K562 (cell line): ENCODE results near the gene SPTY2D1. TPM values are rescaled to one million over a fixed set of nuclear protein-coding genes. Genes with fewer than 3 reads are reported as not detected.

Source experiments
- ATAC-seq: fragments of 200-7000 bp; cut with Tn5 transposase; 3 replicates; pipeline ENCODE4 v1.9.1; 2020; ENCODE audit warnings: moderate library complexity
- BruUV-seq: library from RNA; stranded (reverse); fragments of 400-500 nt; replicated peaks from 2 replicates; lab custom pipeline; 2021; lab: Mats Ljungman, UMichigan
- CTCF ChIA-PET: fragments of 300-600 bp; formaldehyde crosslinking; extraction: SDS; loops from one replicate; lab custom pipeline; 2021; ENCODE audit warnings: low intra/inter-chr PET ratio; lab: Yijun Ruan, JAX
- POLR2A ChIA-PET: fragments of 300-600, 350-650 bp; sonication (Branson Sonifier 250); formaldehyde crosslinking; extraction: SDS; loops from one replicate; lab custom pipeline; 2021; ENCODE audit warnings: antibody characterized with exemption, inconsistent platforms; lab: Yijun Ruan, JAX
- DNase-seq, 4 experiments: peaks; one replicate each; pipeline versions ENCODE4 v3.0.0 to v3.0.0-alpha.2; 2011 to 2018; ENCODE audit warnings: low spot score in 3 of 4, mixed read lengths in 3 of 4; ENCODE audit errors: extremely low read depth in 1 of 4
- FAIRE-seq: peaks from 2 replicates; lab custom pipeline; 2011; peaks lifted over from hg19 to GRCh38; lab: Jason Lieb, UNC
- H2AFZ ChIP-seq: 2 replicates; pipeline ENCODE4 v1.6.0; 2011; ENCODE audit warnings: low read depth, low read length, control low read depth, inconsistent platforms
- H3K27ac ChIP-seq: fragments of 200-600 bp; 3 replicates; pipeline ENCODE4 v1.8.0; 2011; ENCODE audit warnings: low read depth, mild to moderate bottlenecking, control low read depth, inconsistent platforms, low read length, moderate library complexity, mixed read lengths; ENCODE audit errors: extremely low read depth
- H3K27me3 ChIP-seq, 2 experiments: fragments of 300-600 bp in 1 of 2; 2 replicates in 1 of 2; 3 replicates in 1 of 2; pipeline versions ENCODE4 v1.6.0 to v1.8.0; 2011; ENCODE audit warnings: inconsistent platforms in 2 of 2, low read length in 2 of 2, mild to moderate bottlenecking in 1 of 2, mixed read lengths in 1 of 2, moderate library complexity in 1 of 2; ENCODE audit not compliant: control insufficient read depth in 2 of 2, insufficient read depth in 2 of 2
- H3K36me3 ChIP-seq: fragments of 300-600 bp; 3 replicates; pipeline ENCODE4 v1.8.0; 2011; ENCODE audit warnings: mild to moderate bottlenecking, low read length, inconsistent platforms; ENCODE audit not compliant: control insufficient read depth, insufficient read depth
- H3K4me1 ChIP-seq, 2 experiments: fragments of 200-600 bp in 1 of 2; replicated peaks in 1 of 2; 2 replicates in 1 of 2; 3 replicates in 1 of 2; pipeline versions ENCODE4 v1.5.1 to v1.8.0; 2011; ENCODE audit warnings: inconsistent platforms in 2 of 2, low read length in 2 of 2, mild to moderate bottlenecking in 1 of 2, mixed read lengths in 1 of 2, moderate library complexity in 1 of 2; ENCODE audit not compliant: control insufficient read depth in 2 of 2, insufficient read depth in 2 of 2
- H3K4me2 ChIP-seq: 2 replicates; pipeline ENCODE4 v1.6.1; 2011; ENCODE audit warnings: low read length, control low read depth, inconsistent platforms, mixed read lengths; ENCODE audit not compliant: insufficient read depth
- H3K4me3 ChIP-seq: fragments of 200-600 bp; sonication (generic), shearing (Covaris generic); 2 replicates; pipeline ENCODE4 v1.5.1; 2016; ENCODE audit warnings: control low read depth, inconsistent platforms
- H3K79me2 ChIP-seq: fragments of 200-600 bp; 3 replicates; pipeline ENCODE4 v1.8.0; 2011; ENCODE audit warnings: low read length, inconsistent platforms; ENCODE audit not compliant: control insufficient read depth, insufficient read depth
- H3K9ac ChIP-seq, 2 experiments: 2 replicates each; pipeline versions ENCODE4 v1.6.0 to v1.6.1; 2011; ENCODE audit warnings: low read depth in 2 of 2, low read length in 2 of 2, control low read depth in 1 of 2, inconsistent platforms in 1 of 2, mild to moderate bottlenecking in 1 of 2, mixed read lengths in 1 of 2; ENCODE audit not compliant: insufficient read depth in 1 of 2
- H3K9me1 ChIP-seq: one replicate; pipeline ENCODE4 v1.6.0; 2011; ENCODE audit warnings: inconsistent platforms, mild to moderate bottlenecking, low read length, moderate library complexity; ENCODE audit not compliant: control insufficient read depth, insufficient read depth
- H3K9me3 ChIP-seq: replicated peaks from 2 replicates; pipeline ENCODE4 v1.5.1; 2011; ENCODE audit warnings: low read depth, low read length, inconsistent platforms; ENCODE audit not compliant: control insufficient read depth, insufficient read depth
- H4K20me1 ChIP-seq: replicated peaks from 2 replicates; pipeline ENCODE4 v1.6.1; 2011; ENCODE audit warnings: low read length, inconsistent platforms, mixed read lengths; ENCODE audit not compliant: control insufficient read depth, insufficient read depth
- C11orf30 ChIP-seq: fragments of 450-650 bp; IDR thresholded peaks from 2 replicates; pipeline ENCODE4 v1.6.1; 2016; ENCODE audit warnings: low read depth, mild to moderate bottlenecking
- CC2D1A ChIP-seq: fragments of 450-650 bp; IDR thresholded peaks from 2 replicates; pipeline ENCODE4 v1.6.1; 2017; ENCODE audit warnings: mild to moderate bottlenecking
- ETV1 ChIP-seq: fragments of 450-650 bp; conservative IDR thresholded peaks from 2 replicates; pipeline ENCODE4 v1.6.1; 2016; ENCODE audit warnings: missing genetic modification characterization, control low read depth, low read depth, missing compliant biosample characterization
- FOXA3 ChIP-seq, 2 experiments: fragments of 450-650 bp in 1 of 2; sonication (generic) in 1 of 2; formaldehyde crosslinking; IDR thresholded peaks in 1 of 2; conservative IDR thresholded peaks in 1 of 2; 2 replicates each; pipeline versions ENCODE4 v1.4.0 to v1.8.0; 2020 to 2022; ENCODE audit warnings: mild to moderate bottlenecking in 2 of 2, missing genetic modification reagents in 1 of 2
- GTF2E2 ChIP-seq: fragments of 200-800 bp; sonication (Bioruptor generic); IDR thresholded peaks from 2 replicates; pipeline ENCODE4 v1.6.1; 2016; ENCODE audit warnings: missing genetic modification characterization, missing compliant biosample characterization
- KLF1 ChIP-seq: fragments of 450-650 bp; IDR thresholded peaks from 2 replicates; pipeline ENCODE4 v1.6.1; 2016; ENCODE audit warnings: missing genetic modification characterization, missing compliant biosample characterization
- MEIS2 ChIP-seq: fragments of 450-650 bp; IDR thresholded peaks from 2 replicates; pipeline ENCODE4 v1.6.1; 2014; ENCODE audit warnings: mild to moderate bottlenecking; ENCODE audit not compliant: partially characterized antibody
- RBM15 ChIP-seq: fragments of 200-400 bp; formaldehyde crosslinking; IDR thresholded peaks from 2 replicates; pipeline ENCODE4 v1.6.1; 2018; ENCODE audit warnings: mild to moderate bottlenecking, low read length, moderate library complexity; ENCODE audit not compliant: insufficient read depth
- SIX5 ChIP-seq, 2 experiments: IDR thresholded peaks; 2 replicates each; pipeline ENCODE4 v1.6.1; 2011; ENCODE audit warnings: low read length in 2 of 2, borderline replicate concordance in 1 of 2, low read depth in 1 of 2, mild to moderate bottlenecking in 1 of 2, moderate library complexity in 1 of 2; ENCODE audit not compliant: insufficient read depth in 1 of 2
- ZNF3 ChIP-seq: fragments of 250-450 bp; sonication (Bioruptor Pico); IDR thresholded peaks from 2 replicates; pipeline ENCODE4 v1.5.0; 2021; ENCODE audit warnings: mild to moderate bottlenecking, moderate library complexity
- WGBS: fragments of 100-300 bp; shearing (Covaris generic); methylation state at CpG from one replicate; pipeline ENCODE4 v1.1.6; 2016; ENCODE audit warnings: low coverage, mixed read lengths; ENCODE audit not compliant: insufficient coverage; ENCODE audit errors: missing lambda C conversion rate; 5-methylcytosine and 5-hydroxymethylcytosine counted together
- in situ Hi-C: fragments of 300-500 bp; cut with MboI; formaldehyde crosslinking; loops from 4 replicates; pipeline ENCODE4 v1.15.0; 2018; ENCODE audit warnings: inconsistent platforms, mixed read lengths
- intact Hi-C: fragments of 100-400 bp; cut with micrococcal nuclease; formaldehyde crosslinking; loops from 2 replicates; pipeline ENCODE4 v1.14.2; 2022
- polyA plus RNA-seq, 8 experiments: library from polyadenylated mRNA; depleted of rRNA in 4 of 8; stranded (reverse) in 5 of 8; unstranded in 3 of 8; fragments of >200 nt; fragmentation: Nextera tagmentation in 2 of 8; fragmentation: Illumina TruSeq in 1 of 8; extraction: Ambion mirVana in 2 of 8; extraction: Trizol in 1 of 8; gene quantifications; 2 replicates each; pipeline versions ENCODE4 v1.2.1 to v1.2.3, GENCODE V29; 2011 to 2014; ENCODE audit warnings: inconsistent platforms in 1 of 8, missing spikeins in 1 of 8
- total RNA-seq, 7 experiments: library from RNA; depleted of rRNA in 6 of 7; stranded (reverse); fragments of >200 nt in 6 of 7; fragmentation: Illumina TruSeq in 2 of 7; extraction: Trizol in 2 of 7; gene quantifications; 2 replicates each; pipeline versions ENCODE4 v1.2.1 to v1.2.3, GENCODE V29; 2011 to 2021; ENCODE audit warnings: low replicate concordance in 1 of 7
- TF ChIP-seq, protein P1 (sequence below): sonication (generic); IDR thresholded peaks from 2 replicates; pipeline ENCODE4 v1.6.1; 2016
- TF ChIP-seq, protein P2 (sequence below), 2 experiments: fragments of 450-650 bp; IDR thresholded peaks; 2 replicates each; pipeline ENCODE4 v1.6.1; 2018; ENCODE audit warnings: mild to moderate bottlenecking in 2 of 2, low read depth in 1 of 2; ENCODE audit not compliant: partially characterized antibody in 2 of 2

Gene SPTY2D1
- total and polyA plus RNA-seq, 9 of the 15 experiments (the other 6 are each of a cell fraction or from before 2014, with no cell fraction given): 3.2 to 32.1 (median 12.9) TPM

DNA sequence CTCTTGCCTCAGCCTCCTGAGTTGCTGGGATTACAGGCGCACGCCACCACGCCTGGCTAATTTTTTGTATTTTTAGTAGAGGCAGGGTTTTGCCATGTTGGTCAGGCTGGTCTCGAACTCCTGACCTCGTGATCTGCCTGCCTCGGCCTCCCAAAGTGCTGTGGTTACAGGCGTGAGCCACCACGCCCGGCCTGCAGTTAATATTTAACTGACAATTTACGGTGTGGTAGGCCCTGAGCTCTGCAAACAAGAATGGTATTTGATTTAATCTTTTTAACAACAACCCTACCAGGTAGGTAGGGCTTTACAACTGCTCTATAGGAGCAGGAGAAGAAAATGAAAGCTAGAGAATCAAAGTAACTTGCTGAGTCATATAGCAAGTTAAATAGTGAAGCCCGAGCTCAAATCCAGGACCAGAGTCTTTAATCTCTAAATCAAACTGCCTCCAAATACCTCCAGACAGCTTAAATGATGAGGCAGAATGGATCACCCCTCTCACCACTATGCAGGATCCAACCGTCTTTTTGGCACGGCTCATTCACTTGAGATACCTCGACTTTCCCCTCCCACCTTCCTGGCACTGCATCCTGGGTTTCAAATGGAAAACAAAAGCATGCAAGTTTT lies 55.1 kb downstream of the SPTY2D1 start (continued):
- TF ChIP-seq, protein P1, sequence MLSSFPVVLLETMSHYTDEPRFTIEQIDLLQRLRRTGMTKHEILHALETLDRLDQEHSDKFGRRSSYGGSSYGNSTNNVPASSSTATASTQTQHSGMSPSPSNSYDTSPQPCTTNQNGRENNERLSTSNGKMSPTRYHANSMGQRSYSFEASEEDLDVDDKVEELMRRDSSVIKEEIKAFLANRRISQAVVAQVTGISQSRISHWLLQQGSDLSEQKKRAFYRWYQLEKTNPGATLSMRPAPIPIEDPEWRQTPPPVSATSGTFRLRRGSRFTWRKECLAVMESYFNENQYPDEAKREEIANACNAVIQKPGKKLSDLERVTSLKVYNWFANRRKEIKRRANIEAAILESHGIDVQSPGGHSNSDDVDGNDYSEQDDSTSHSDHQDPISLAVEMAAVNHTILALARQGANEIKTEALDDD: peak; percentile 82
- TF ChIP-seq KLF1 (tag) (no peak), C11orf30 (peak; percentile 83)

DNA sequence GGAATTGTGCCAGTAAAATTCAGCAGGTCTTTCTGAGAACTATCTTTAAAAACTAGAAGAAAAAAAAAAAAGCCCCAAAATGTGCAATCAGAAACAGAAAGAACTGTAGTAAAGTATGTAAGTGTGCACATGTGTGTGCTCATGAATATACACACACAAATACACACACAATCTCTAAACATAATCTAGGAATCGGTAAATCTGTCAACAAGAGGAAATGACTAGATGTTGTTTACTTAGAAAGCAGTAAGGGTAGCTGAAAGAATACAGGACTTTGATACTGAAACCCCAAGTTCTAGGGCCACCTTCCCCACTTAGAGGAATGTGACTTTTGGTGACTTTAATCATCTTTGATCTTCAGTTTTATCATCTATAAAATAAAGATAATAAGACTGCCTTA lies 58.8 kb downstream of the SPTY2D1 start:
- CTCF ChIA-PET: no interaction called here
- no peak for TF ChIP-seq RBM15
- TF ChIP-seq GTF2E2 (tag): no peak
- TF ChIP-seq, protein P2, sequence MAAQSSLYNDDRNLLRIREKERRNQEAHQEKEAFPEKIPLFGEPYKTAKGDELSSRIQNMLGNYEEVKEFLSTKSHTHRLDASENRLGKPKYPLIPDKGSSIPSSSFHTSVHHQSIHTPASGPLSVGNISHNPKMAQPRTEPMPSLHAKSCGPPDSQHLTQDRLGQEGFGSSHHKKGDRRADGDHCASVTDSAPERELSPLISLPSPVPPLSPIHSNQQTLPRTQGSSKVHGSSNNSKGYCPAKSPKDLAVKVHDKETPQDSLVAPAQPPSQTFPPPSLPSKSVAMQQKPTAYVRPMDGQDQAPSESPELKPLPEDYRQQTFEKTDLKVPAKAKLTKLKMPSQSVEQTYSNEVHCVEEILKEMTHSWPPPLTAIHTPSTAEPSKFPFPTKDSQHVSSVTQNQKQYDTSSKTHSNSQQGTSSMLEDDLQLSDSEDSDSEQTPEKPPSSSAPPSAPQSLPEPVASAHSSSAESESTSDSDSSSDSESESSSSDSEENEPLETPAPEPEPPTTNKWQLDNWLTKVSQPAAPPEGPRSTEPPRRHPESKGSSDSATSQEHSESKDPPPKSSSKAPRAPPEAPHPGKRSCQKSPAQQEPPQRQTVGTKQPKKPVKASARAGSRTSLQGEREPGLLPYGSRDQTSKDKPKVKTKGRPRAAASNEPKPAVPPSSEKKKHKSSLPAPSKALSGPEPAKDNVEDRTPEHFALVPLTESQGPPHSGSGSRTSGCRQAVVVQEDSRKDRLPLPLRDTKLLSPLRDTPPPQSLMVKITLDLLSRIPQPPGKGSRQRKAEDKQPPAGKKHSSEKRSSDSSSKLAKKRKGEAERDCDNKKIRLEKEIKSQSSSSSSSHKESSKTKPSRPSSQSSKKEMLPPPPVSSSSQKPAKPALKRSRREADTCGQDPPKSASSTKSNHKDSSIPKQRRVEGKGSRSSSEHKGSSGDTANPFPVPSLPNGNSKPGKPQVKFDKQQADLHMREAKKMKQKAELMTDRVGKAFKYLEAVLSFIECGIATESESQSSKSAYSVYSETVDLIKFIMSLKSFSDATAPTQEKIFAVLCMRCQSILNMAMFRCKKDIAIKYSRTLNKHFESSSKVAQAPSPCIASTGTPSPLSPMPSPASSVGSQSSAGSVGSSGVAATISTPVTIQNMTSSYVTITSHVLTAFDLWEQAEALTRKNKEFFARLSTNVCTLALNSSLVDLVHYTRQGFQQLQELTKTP (IDR thresholded peaks at IDR 0.05; ENCODE audit: low read depth in 1 of 2, partially characterized antibody in 2 of 2): no peak
- no peak for TF ChIP-seq ZNF3
- TF ChIP-seq CC2D1A: no peak
- no peak for TF ChIP-seq SIX5 (IDR thresholded peaks at IDR 0.05; ENCODE audit: borderline replicate concordance in 1 of 2, insufficient read depth in 1 of 2, low read depth in 1 of 2, low read length in 2 of 2)
- TF ChIP-seq ETV1 (tag): peak; percentile 57; the same call in 1 of the 2 replicates
- TF ChIP-seq FOXA3 (CRISPR knock-in tag; conservative IDR thresholded peaks at IDR 0.05 in 1 of 2, IDR thresholded peaks at IDR 0.05 in 1 of 2): peak in 1 of 2 experiments; percentile 70; a peak in 1 of 4 replicates
- TF ChIP-seq MEIS2: peak; percentile 78

More for the DNA sequence above, 58.8 kb downstream of the SPTY2D1 start:
- Histone ChIP-seq H4K20me1 (no peaks in the 10 kb centered on the region), H3K36me3 (peaks cover 19% of the 10 kb centered on the region; the same call in 1 of the 3 replicates), H3K27me3 (no peaks in the 10 kb centered on the region), H3K27ac (no peak overlapping the region), H3K9me1 (no peaks in the 10 kb centered on the region), H3K79me2 (no peaks in the 10 kb centered on the region), H3K4me3 (no peak overlapping the region), H3K4me1 (peaks cover 0 to 6% of the 10 kb centered on the region in 2 experiments; a peak in 4 of 5 replicates), H3K4me2 (no peak overlapping the region), H2AFZ (no peak overlapping the region), H3K9me3 (no peaks in the 10 kb centered on the region), H3K9ac (no peak overlapping the region)
- POLR2A ChIA-PET: interaction anchor here (1.2 kb wide), 1 partner anchor 38 kb away, joined by 4 read pairs; no protein-coding TSS in a partner anchor
- intact Hi-C loops: no loop called here
- ATAC-seq (no peak), DNase-seq (no peak), FAIRE-seq (no peak)
- BruUV-seq: no TSS peak
- in situ Hi-C loops: no loop called here
- 43% methylated on average over 1 of the region's 1 CpG for WGBS
